GM12872 (cell line): Measurements from ENCODE around the gene SIX3.

Experiments
- CTCF ChIP-seq: IDR thresholded peaks from 3 replicates; pipeline ENCODE4 v1.5.1; 2011; ENCODE audit warnings: low read depth, mild to moderate bottlenecking, low read length, moderate library complexity; ENCODE audit not compliant: insufficient read depth

Gene SIX3

GRCh38 chr2:44967727-44968432 is 26.4 kb downstream of the SIX3 start:
- TF ChIP-seq CTCF, result no peak

- TF ChIP-seq CTCF, result no peak
Measured at GRCh38 chr2:44969936-44970335, 28.4 kb downstream of the SIX3 start.

- TF ChIP-seq CTCF, result no peak
Measured at GRCh38 chr2:44970846-44971450, 29.4 kb downstream of the SIX3 start.

- no peak for TF ChIP-seq CTCF
Measured at GRCh38 chr2:44972771-44973535, 31.5 kb downstream of the SIX3 start.

DNA sequence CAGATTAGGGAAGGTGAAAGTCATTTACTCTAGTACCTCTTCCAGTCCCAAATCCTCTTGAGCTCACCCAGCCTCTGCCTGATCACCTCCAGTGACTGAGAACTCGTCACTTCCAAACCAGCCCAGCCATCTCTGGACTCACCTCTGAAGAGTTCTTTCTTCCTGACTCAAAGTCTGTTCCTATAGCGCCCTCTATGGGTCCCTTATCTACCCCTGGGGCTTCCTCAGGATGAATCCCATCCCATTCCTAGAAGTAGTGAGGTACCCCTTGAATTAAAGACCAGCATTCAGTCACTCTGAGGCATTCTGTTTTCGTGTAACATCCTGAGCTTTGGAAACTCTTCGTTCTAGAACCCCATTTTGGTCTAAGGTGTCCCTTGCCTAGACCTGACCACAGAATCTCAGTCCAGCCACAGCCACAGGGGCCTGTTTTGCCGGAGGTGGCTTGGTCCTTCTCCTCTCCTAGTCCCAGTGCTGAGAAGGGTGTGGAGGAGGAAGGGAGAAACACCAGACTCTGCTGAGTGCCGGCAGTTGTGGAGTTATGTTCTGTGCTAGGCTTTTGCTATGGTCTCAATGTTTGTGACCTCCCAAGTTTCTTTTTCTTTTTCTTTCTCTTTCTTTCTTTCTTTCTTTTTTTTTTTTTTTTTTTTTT is 32.7 kb downstream of the SIX3 start:
- TF ChIP-seq CTCF, result peak; percentile 62

DNA sequence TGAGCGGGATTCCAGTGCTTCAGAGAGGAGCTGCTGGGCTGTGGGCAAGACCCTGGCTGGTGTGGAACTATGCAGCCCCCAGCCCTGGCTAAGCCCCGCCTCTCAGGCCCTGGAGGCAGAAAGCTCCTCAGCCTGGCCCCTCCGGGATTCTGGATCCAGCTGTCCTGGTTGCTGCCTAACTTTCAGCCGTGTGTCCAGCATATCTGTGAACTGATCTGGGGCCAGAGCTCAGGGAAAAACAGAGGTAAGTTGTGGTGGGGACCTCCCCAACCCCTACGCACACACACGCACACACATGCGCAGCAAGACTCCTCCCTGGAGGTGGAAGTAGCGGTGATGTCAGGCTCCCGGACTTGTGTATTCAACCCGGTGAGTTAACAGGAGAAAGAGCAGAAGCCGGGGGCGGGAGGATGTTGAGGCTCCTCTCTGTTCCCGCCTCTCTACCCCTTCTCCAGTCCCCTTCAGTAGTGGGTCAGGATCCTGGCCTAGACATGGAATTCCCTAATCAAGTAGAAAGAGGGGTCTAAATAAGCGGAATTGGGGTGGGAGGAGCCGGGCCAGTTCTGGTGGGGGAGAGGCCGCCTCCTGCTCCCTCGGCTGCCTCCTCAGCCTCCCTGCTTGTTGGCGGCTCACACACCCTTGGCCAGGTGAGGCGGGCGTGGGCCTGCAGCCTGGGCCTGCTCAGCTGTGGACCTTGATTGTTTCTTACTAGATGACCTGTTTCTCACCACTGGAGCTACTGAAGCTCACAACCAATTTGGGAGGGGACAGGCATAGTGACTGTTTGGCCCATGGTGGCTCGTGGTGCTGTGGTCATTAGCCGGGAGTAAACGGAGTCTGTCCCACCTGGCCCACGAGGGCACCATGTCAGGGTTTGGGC is 34.3 kb downstream of the SIX3 start:
- TF ChIP-seq CTCF, result no peak
